Kidney capillary endothelial cell (primary cell): Measurements from ENCODE around the gene SOX12.

Experiments used
- DNase-seq: peaks from one replicate; pipeline ENCODE4 v3.0.0-alpha.2; 2018; ENCODE audit warnings: low spot score

The SOX12 gene

GRCh38 chr20:301886-302848 lies 23.2 kb upstream of the SOX12 start:
- DNase-seq: no peak

GRCh38 chr20:305745-306144 lies 19.6 kb upstream of the SOX12 start:
- no peak for DNase-seq

- no peak for DNase-seq
Measured at GRCh38 chr20:308427-309038, 16.8 kb upstream of the SOX12 start.

GRCh38 chr20:309306-309840 lies 16.0 kb upstream of the SOX12 start:
- DNase-seq: no peak

- DNase-seq: peak; percentile 93
Measured at GRCh38 chr20:309841-310644, 15.3 kb upstream of the SOX12 start.

GRCh38 chr20:310645-311044 lies 14.7 kb upstream of the SOX12 start:
- DNase-seq: no peak

- no peak for DNase-seq
Measured at GRCh38 chr20:311609-312008, 13.7 kb upstream of the SOX12 start.

- DNase-seq: no peak
Measured at GRCh38 chr20:312067-312466, 13.3 kb upstream of the SOX12 start.

- no peak for DNase-seq
Measured at GRCh38 chr20:312866-313265, 12.5 kb upstream of the SOX12 start.

GRCh38 chr20:313402-313801 lies 11.9 kb upstream of the SOX12 start:
- DNase-seq: no peak

- DNase-seq: peak; percentile 91
Measured at GRCh38 chr20:313948-314347, 11.4 kb upstream of the SOX12 start.

GRCh38 chr20:316316-317068 lies 8.9 kb upstream of the SOX12 start:
- no peak for DNase-seq

- DNase-seq: peak; percentile 80
Measured at GRCh38 chr20:324177-325044, 941 bp upstream of the SOX12 start.

- DNase-seq: peak; percentile 29
Measured at GRCh38 chr20:325889-326644, 715 bp downstream of the SOX12 start.

GRCh38 chr20:326645-327185 lies 1.4 kb downstream of the SOX12 start:
- no peak for DNase-seq

GRCh38 chr20:327186-328026 lies 2.1 kb downstream of the SOX12 start:
- peak; percentile 33 for DNase-seq

- no peak for DNase-seq
Measured at GRCh38 chr20:328027-328974, 2.9 kb downstream of the SOX12 start.
